T47D (cell line): ENCODE measurements around the gene TSR3.

Experiments
- DNase-seq, 2 experiments: peaks; one replicate each; pipeline versions ENCODE4 v3.0.0 to v3.0.0-alpha.2; 2011 to 2012; ENCODE audit warnings: low read depth in 1 of 2, low spot score in 1 of 2
- JUND ChIP-seq: IDR thresholded peaks from 2 replicates; pipeline ENCODE4 v1.6.1; 2012; ENCODE audit warnings: low read depth
- in situ Hi-C: cut with HindIII; loops from 2 replicates; pipeline ENCODE4 v1.10.0; 2016; ENCODE audit warnings: low sequenced_read_pairs, low pct_unique_long_range_greater_than_20kb

TSR3 gene

GRCh38 chr16:1385232-1385631 is 33.6 kb upstream of the TSR3 start:
- no peak for TF ChIP-seq JUND
- in situ Hi-C loops = no loop called here
- DNase-seq = no peak

- in situ Hi-C loops = no loop called here
- TF ChIP-seq JUND = no peak
- no peak for DNase-seq
Observed at GRCh38 chr16:1383556-1383955, 31.9 kb upstream of the TSR3 start.

- no peak for TF ChIP-seq JUND
- in situ Hi-C loops = no loop called here
- no peak for DNase-seq
Observed at GRCh38 chr16:1381612-1382406, 30.1 kb upstream of the TSR3 start.

- no peak for DNase-seq
- in situ Hi-C loops = no loop called here
- no peak for TF ChIP-seq JUND
Observed at GRCh38 chr16:1380195-1380594, 28.5 kb upstream of the TSR3 start.

- TF ChIP-seq JUND = no peak
- in situ Hi-C loops = no loop called here
- DNase-seq = peak; percentile 69 to 76
Observed at GRCh38 chr16:1379304-1380076, 27.8 kb upstream of the TSR3 start.

GRCh38 chr16:1378804-1379303 is 27.2 kb upstream of the TSR3 start:
- TF ChIP-seq JUND = no peak
- peak; percentile 77 to 89 for DNase-seq
- in situ Hi-C loops = no loop called here

GRCh38 chr16:1378087-1378803 is 26.6 kb upstream of the TSR3 start:
- peak in 1 of 2 experiments; percentile 24 for DNase-seq
- in situ Hi-C loops = no loop called here
- TF ChIP-seq JUND = no peak

GRCh38 chr16:1377406-1378010 is 25.8 kb upstream of the TSR3 start:
- DNase-seq = no peak
- TF ChIP-seq JUND = no peak
- in situ Hi-C loops = no loop called here

- TF ChIP-seq JUND = no peak
- in situ Hi-C loops = no loop called here
- peak in 1 of 2 experiments; percentile 36 for DNase-seq
Observed at GRCh38 chr16:1375741-1376410, 24.2 kb upstream of the TSR3 start.

- DNase-seq = no peak
- in situ Hi-C loops = no loop called here
- TF ChIP-seq JUND = no peak
Observed at GRCh38 chr16:1375298-1375640, 23.6 kb upstream of the TSR3 start.

GRCh38 chr16:1374418-1375297 is 23.0 kb upstream of the TSR3 start:
- no peak for DNase-seq
- no peak for TF ChIP-seq JUND
- in situ Hi-C loops = no loop called here
